GM12878 (cell line): ENCODE data around the gene ETV3L. TPM values are rescaled to one million over a fixed set of nuclear protein-coding genes. Genes with fewer than 3 reads are reported as not detected.

Source experiments
- ATAC-seq: fragments of 200-7000 bp; cut with Tn5 transposase; 3 replicates; pipeline ENCODE4 v1.9.1; 2020; ENCODE audit warnings: mild to moderate bottlenecking, moderate library complexity
- BruUV-seq: library from RNA; stranded (reverse); fragments of 400-500 nt; replicated peaks from 2 replicates; lab custom pipeline; 2021; lab: Mats Ljungman, UMichigan
- CTCF ChIA-PET: fragments of 300-600 bp; sonication (Branson Sonifier 250); formaldehyde crosslinking; extraction: SDS; loops from one replicate; lab custom pipeline; 2021; ENCODE audit warnings: inconsistent platforms; lab: Yijun Ruan, JAX
- POLR2A ChIA-PET: fragments of 350-600 bp; formaldehyde crosslinking; extraction: SDS; loops from one replicate; lab custom pipeline; 2021; ENCODE audit warnings: inconsistent platforms; lab: Charles Lee
- RAD21 ChIA-PET: fragments of 300-600 bp; sonication (Branson Sonifier 250); formaldehyde crosslinking; loops from one replicate; lab custom pipeline; 2023; ENCODE audit warnings: antibody characterized with exemption; ENCODE audit not compliant: unreplicated experiment; lab: Charles Lee
- SMC1A ChIA-PET: fragments of 300-600 bp; sonication (Branson Sonifier 250); formaldehyde crosslinking; loops from one replicate; lab custom pipeline; 2023; ENCODE audit not compliant: unreplicated experiment, uncharacterized antibody; lab: Charles Lee
- DNase-seq: peaks from one replicate; pipeline ENCODE4 v3.0.0-alpha.2; 2011; ENCODE audit warnings: low read depth, low spot score
- FAIRE-seq: peaks from 3 replicates; lab custom pipeline; 2011; peaks lifted over from hg19 to GRCh38; lab: Jason Lieb, UNC
- H2AFZ ChIP-seq: 2 replicates; pipeline ENCODE4 v1.6.0; 2011; ENCODE audit warnings: low read depth, low read length, control low read depth; ENCODE audit not compliant: control insufficient read depth
- H3K27ac ChIP-seq: 2 replicates; pipeline ENCODE4 v1.5.1; 2011; ENCODE audit warnings: control low read depth; ENCODE audit not compliant: control insufficient read depth, insufficient read depth
- H3K27me3 ChIP-seq, 2 experiments: replicated peaks in 1 of 2; 2 replicates each; pipeline versions ENCODE4 v1.6.0 to v1.6.1; 2011; ENCODE audit warnings: low read length in 1 of 2; ENCODE audit not compliant: control insufficient read depth in 2 of 2, insufficient read depth in 2 of 2
- H3K36me3 ChIP-seq, 2 experiments: 2 replicates each; pipeline ENCODE4 v1.5.1; 2011; ENCODE audit warnings: low read length in 1 of 2; ENCODE audit not compliant: control insufficient read depth in 2 of 2, insufficient read depth in 2 of 2
- H3K4me1 ChIP-seq: 2 replicates; pipeline ENCODE4 v1.6.1; 2011; ENCODE audit warnings: mild to moderate bottlenecking, low read length, moderate library complexity, mixed read lengths; ENCODE audit not compliant: control insufficient read depth, insufficient read depth
- H3K4me2 ChIP-seq: 2 replicates; pipeline ENCODE4 v1.6.0; 2011; ENCODE audit warnings: control low read depth; ENCODE audit not compliant: control insufficient read depth, insufficient read depth
- H3K4me3 ChIP-seq: fragments of 200-600 bp; sonication (generic); 2 replicates; pipeline ENCODE4 v1.5.1; 2016
- H3K79me2 ChIP-seq: 2 replicates; pipeline ENCODE4 v1.6.0; 2011; ENCODE audit warnings: low read length; ENCODE audit not compliant: control insufficient read depth, insufficient read depth
- H3K9ac ChIP-seq: 2 replicates; pipeline ENCODE4 v1.8.0; 2011; ENCODE audit warnings: low read length, control low read depth, mixed read lengths; ENCODE audit not compliant: control insufficient read depth, insufficient read depth
- H3K9me3 ChIP-seq: replicated peaks from 3 replicates; pipeline ENCODE4 v1.5.1; 2011; ENCODE audit warnings: mild to moderate bottlenecking, low read length; ENCODE audit not compliant: control insufficient read depth, insufficient read depth
- H4K20me1 ChIP-seq: 2 replicates; pipeline ENCODE4 v1.6.0; 2011; ENCODE audit not compliant: control insufficient read depth, insufficient read depth
- CREM ChIP-seq: IDR thresholded peaks from 2 replicates; pipeline ENCODE4 v1.6.1; 2014; ENCODE audit warnings: antibody characterized with exemption, low read depth
- DPF2 ChIP-seq: fragments of 450-650 bp; IDR thresholded peaks from 2 replicates; pipeline ENCODE4 v1.6.1; 2017; ENCODE audit warnings: mild to moderate bottlenecking
- EZH2 ChIP-seq: IDR thresholded peaks from 2 replicates; pipeline ENCODE4 v1.6.1; 2012; ENCODE audit warnings: low read depth, mild to moderate bottlenecking, control low read depth, inconsistent platforms, low read length, borderline replicate concordance; ENCODE audit not compliant: control insufficient read depth
- RUNX3 ChIP-seq: IDR thresholded peaks from 2 replicates; pipeline ENCODE4 v1.6.1; 2012; ENCODE audit warnings: low read length, inconsistent platforms
- YBX1 ChIP-seq: fragments of 450-650 bp; IDR thresholded peaks from 2 replicates; pipeline ENCODE4 v1.6.1; 2016; ENCODE audit warnings: antibody characterized with exemption
- WGBS: methylation state at CpG from one replicate; pipeline ENCODE4 v1.1.6; 2016; ENCODE audit warnings: low lambda C conversion rate; ENCODE audit not compliant: insufficient replicate concordance, insufficient coverage; ENCODE audit errors: missing lambda C conversion rate; 5-methylcytosine and 5-hydroxymethylcytosine counted together
- in situ Hi-C: fragments of 300-500 bp; cut with MboI; formaldehyde crosslinking; loops from 9 replicates; pipeline ENCODE4 v1.14.3; 2018; ENCODE audit warnings: mixed read lengths
- intact Hi-C: fragments of 100-400 bp; cut with micrococcal nuclease; formaldehyde crosslinking; loops from one replicate; pipeline ENCODE4 v1.14.2; 2022; ENCODE audit not compliant: unreplicated experiment
- polyA plus RNA-seq, 11 experiments: library from polyadenylated mRNA; depleted of rRNA in 4 of 11; unstranded in 6 of 11; stranded (reverse) in 5 of 11; fragments of >200 nt; fragmentation: Nextera tagmentation in 4 of 11; fragmentation: Illumina TruSeq in 1 of 11; extraction: Ambion mirVana in 4 of 11; extraction: Trizol in 1 of 11; gene quantifications; 1 replicate in 1 of 11; 2 replicates in 10 of 11; pipeline versions ENCODE4 v1.2.1 to v1.2.3, GENCODE V29; 2011 to 2016; ENCODE audit warnings: inconsistent platforms in 2 of 11, missing spikeins in 2 of 11, low read depth in 1 of 11
- total RNA-seq, 4 experiments: library from RNA; depleted of rRNA in 3 of 4; stranded (reverse); fragments of >200 nt in 3 of 4; fragmentation: Illumina TruSeq in 1 of 4; extraction: Trizol in 1 of 4; gene quantifications; 2 replicates each; pipeline versions ENCODE4 v1.2.1 to v1.2.3, GENCODE V29; 2013 to 2021

The ETV3L gene
- total and polyA plus RNA-seq, 10 of the 15 experiments (the other 5 are each of a cell fraction or from before 2014, with no cell fraction given) = 0.03 to 1.3 (median 0.44) TPM

DNA sequence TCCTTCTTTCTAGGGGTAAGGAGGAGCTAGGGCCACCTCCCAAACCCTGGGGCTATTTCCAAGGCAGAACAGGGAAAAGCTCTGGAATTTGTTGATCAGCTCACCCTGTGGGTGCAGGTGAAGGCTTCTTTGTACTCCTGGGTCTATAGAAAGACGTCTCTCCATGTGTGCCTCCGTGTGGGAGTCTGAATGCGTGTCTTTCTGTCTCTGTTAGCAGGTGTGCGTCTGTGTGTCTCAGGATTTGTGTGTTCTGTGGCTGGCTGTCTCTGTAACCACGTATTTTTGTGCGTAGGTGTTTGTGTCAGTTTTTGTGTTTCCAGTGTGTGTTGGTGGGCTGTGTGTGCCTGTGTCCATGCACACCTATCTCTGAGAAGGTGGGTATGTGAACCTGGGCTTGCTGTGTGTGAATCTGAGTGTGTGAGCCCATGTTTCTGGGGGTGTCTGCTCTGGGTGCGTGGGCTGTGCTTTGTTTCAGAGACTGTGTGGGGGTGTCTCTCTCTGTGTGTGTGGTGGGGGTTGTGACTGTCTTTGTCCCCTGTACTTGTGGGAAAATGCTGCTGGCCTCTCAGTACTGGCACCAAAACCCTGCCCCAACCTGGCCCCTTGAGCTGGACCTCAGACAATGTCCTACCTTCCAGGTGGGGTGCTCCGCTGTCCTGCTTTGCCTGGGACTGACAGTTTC, 12.7 kb upstream of the ETV3L start:
- Histone ChIP-seq H3K9me3 (no peaks in the 10 kb centered on the region), H3K4me1 (peaks cover 16% of the 10 kb centered on the region), H4K20me1 (no peaks in the 10 kb centered on the region), H3K27me3 (0 out of 4 replicates have a peak, but pooled peaks cover 0 to 2% of the 10 kb centered on the region in 2 experiments), H2AFZ (no peak overlapping the region), H3K79me2 (no peaks in the 10 kb centered on the region), H3K27ac (no peak overlapping the region), H3K4me2 (no peak overlapping the region), H3K36me3 (no peaks in the 10 kb centered on the region), H3K9ac (no peak overlapping the region), H3K4me3 (no peak overlapping the region)
- no peak; the same call in 2 of the 3 replicates for ATAC-seq
- in situ Hi-C loops = no loop called here
- intact Hi-C loops = no loop called here
- ChIA-PET SMC1A (no interaction called here), RAD21 (no interaction called here), POLR2A (no interaction called here), CTCF (interaction anchor here (0.8 kb wide), 1 partner anchor 22 kb away, joined by 5 read pairs; no protein-coding TSS in a partner anchor)
- 19% methylated on average over 8 of the region's 8 CpGs for WGBS
- FAIRE-seq = no peak
- BruUV-seq = no TSS peak
- TF ChIP-seq CREM = no peak
- TF ChIP-seq RUNX3 = 0 out of 2 replicates have a peak, but pooled peaks have one; percentile 15
- peak; percentile 11; the same call in 1 of the 2 replicates for TF ChIP-seq DPF2
- DNase-seq = no peak

DNA sequence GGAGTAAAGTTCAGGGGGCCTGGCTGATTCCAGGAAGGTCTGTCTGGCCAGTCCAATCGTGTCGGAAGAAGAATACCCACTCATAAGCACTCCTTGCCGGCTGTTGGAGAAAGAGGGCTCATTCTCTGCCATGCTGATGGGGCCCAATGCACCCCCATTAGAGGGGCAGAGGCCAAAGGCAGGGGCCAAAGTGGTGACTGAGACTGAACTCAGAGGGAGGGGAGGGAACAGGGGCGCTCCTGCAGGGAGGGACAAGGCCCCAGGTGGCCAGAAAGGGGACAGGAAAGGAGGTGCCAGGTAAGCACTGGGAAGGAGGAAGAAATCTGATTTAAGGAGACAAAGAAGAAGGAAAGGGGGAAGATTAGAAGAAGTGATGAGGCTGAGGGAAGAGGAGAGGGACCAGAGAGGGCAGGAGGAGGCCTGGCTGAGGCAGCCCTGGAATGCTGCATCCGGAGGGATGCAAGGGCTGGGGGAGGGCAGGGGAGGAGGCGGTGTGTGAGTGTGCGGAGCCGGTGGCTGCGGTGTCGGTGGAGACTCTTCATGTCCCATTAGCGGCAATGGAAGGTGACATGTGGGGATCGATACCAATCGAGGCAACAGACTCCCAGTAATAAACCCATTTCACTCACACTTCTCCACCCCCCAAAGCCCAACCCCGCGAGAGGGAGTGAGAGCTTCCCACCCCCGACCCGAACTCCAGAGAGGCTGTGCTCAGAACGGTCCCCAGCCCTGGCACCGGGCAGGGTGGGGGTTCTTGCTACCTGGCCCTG, 12.0 kb upstream of the ETV3L start:
- RAD21 ChIA-PET = interaction anchor here (2.4 kb wide), 1 partner anchor 21 kb away, joined by 9 read pairs; no protein-coding TSS in a partner anchor
- Histone ChIP-seq H3K4me1 (peaks cover 20% of the 10 kb centered on the region), H2AFZ (no peak overlapping the region), H3K4me2 (no peak overlapping the region), H3K9me3 (no peaks in the 10 kb centered on the region), H3K27ac (no peak overlapping the region), H3K36me3 (no peaks in the 10 kb centered on the region), H3K4me3 (no peak overlapping the region), H3K27me3 (0 out of 4 replicates have a peak, but pooled peaks cover 0 to 2% of the 10 kb centered on the region in 2 experiments), H4K20me1 (no peaks in the 10 kb centered on the region), H3K79me2 (no peaks in the 10 kb centered on the region), H3K9ac (no peak overlapping the region)
- intact Hi-C loops = no loop called here
- DNase-seq (no peak), ATAC-seq (no peak), FAIRE-seq (no peak)
- CTCF ChIA-PET = interaction anchor here (0.8 to 1.7 kb wide), 3 partner anchors 21 to 45 kb away, joined by 3 to 7 read pairs (median 5); no protein-coding TSS in a partner anchor
- SMC1A ChIA-PET = interaction anchor here (1.0 kb wide), 1 partner anchor 8 kb away, joined by 4 read pairs; no protein-coding TSS in a partner anchor
- in situ Hi-C loops = no loop called here
- TF ChIP-seq YBX1 (no peak), EZH2 (no peak)
- POLR2A ChIA-PET = no interaction called here
- 57% methylated on average over 19 of the region's 19 CpGs for WGBS
- no TSS peak for BruUV-seq
